ENCODE data around the gene MRPL46.

DNA sequence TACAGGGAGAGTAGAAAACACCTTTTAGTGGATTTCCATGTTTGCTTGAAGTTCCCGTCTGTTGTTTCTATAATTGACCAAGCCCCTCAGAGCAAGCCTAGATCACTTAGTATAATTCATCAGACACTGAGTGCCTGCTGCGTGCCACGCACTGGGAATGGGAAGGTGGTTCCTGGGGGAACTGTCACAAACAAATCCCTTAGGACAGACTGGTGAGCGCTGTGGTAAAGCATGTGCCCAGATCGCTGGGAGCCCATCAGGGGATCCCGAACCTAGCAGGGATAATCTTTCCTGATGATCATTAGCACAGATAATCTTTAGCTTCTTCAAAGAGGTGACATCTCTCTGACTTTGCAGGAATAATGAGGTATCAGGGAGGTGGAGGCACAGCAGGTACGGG is 9.9 kb upstream of the MRPL46 start:
- TF ChIP-seq, protein P1, sequence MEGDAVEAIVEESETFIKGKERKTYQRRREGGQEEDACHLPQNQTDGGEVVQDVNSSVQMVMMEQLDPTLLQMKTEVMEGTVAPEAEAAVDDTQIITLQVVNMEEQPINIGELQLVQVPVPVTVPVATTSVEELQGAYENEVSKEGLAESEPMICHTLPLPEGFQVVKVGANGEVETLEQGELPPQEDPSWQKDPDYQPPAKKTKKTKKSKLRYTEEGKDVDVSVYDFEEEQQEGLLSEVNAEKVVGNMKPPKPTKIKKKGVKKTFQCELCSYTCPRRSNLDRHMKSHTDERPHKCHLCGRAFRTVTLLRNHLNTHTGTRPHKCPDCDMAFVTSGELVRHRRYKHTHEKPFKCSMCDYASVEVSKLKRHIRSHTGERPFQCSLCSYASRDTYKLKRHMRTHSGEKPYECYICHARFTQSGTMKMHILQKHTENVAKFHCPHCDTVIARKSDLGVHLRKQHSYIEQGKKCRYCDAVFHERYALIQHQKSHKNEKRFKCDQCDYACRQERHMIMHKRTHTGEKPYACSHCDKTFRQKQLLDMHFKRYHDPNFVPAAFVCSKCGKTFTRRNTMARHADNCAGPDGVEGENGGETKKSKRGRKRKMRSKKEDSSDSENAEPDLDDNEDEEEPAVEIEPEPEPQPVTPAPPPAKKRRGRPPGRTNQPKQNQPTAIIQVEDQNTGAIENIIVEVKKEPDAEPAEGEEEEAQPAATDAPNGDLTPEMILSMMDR (IDR thresholded peaks at IDR 0.05), result no peak
- TF ChIP-seq POLR2A (IDR thresholded peaks at IDR 0.05), result no peak
- TF ChIP-seq EP300 (IDR thresholded peaks at IDR 0.05), result no peak

Data from tibial nerve (tissue), 4 donors.